Fibroblast of skin of left quadriceps (primary cell): ENCODE measurements around the gene SERPINB6.
"Not testable (repeated sequence)": the region's sequence is repeated elsewhere in the genome, so short reads cannot be mapped to it uniquely, and the experiment has no call there.

ENCODE experiments used
- DNase-seq, 2 experiments: peaks; one replicate each; pipeline ENCODE4 v3.0.0-alpha.2; 2013; ENCODE audit warnings: low read depth in 2 of 2

Gene SERPINB6

GRCh38 chr6:2958776-2959175 lies 12.6 kb downstream of the SERPINB6 start:
- DNase-seq: no peak

DNA sequence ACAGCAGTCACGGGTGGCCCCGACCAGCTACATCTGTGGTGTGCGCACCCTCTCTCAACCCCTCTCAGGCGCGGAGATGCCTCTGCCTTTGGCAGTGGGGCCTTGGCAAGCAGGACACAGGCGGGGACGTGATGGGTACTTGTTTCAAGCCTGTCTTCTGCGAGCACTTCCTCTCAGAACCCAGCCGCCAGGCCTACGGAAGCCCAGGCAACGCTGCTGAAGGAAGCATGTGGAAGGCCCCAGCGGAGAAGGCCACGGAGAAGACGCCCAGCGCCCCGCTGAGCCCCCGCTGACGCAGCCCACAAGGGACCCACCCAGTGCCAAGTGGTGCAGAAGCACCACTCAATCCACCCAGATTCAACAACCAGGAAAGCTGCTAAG lies 13.0 kb downstream of the SERPINB6 start:
- no peak for DNase-seq

GRCh38 chr6:2957696-2958330 lies 13.6 kb downstream of the SERPINB6 start:
- DNase-seq: no peak

- no peak for DNase-seq
These were observed 14.3 kb downstream of the SERPINB6 start for GRCh38 chr6:2956930-2957685.

GRCh38 chr6:2953098-2953497 lies 18.3 kb downstream of the SERPINB6 start:
- DNase-seq: no peak

GRCh38 chr6:2952557-2953095 lies 18.7 kb downstream of the SERPINB6 start:
- peak; percentile 80 to 81 for DNase-seq

DNA sequence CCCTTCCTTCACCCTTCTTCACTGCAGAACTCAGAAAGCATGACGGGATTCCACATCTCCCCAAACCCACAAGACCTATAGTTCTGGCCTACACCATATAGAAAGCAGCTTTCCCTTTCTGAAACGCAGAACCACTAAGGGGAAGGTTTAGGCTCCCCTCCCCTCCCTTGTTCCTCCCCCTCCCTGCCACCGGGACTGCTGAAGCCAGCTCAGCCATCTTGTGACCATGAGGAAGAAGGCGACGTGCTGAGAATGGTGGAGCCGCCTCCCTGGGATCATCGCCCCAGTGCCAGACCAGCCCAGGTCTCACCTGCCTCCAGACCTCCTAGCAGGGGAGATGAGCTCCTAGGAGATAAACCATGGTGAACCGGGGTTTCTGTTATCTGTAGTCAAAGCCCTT lies 19.6 kb downstream of the SERPINB6 start:
- DNase-seq: no peak

DNA sequence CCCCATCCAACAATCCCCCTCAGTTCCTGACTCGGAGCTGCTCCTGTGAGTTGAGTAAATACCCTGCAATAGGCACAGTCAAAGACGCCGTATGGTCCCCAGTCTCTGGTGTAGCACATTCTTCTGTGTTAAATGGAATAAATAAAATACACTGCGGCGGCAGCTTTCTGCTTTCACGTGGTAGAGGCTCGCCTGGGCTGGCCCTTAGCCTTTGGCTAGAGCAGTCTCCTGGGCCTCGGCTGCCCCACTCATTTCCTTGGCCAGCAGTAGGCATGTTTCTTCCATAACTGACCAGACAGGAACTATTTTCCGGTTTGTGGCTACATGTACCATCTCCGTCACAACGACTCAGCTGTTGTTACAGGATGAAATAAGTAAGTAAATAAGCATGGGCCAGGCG lies 20.7 kb downstream of the SERPINB6 start:
- no peak for DNase-seq

GRCh38 chr6:2949536-2950083 lies 21.8 kb downstream of the SERPINB6 start:
- no peak for DNase-seq

- no peak for DNase-seq
These were observed 22.2 kb downstream of the SERPINB6 start for GRCh38 chr6:2949121-2949520.

GRCh38 chr6:2948228-2949025 lies 22.9 kb downstream of the SERPINB6 start:
- no peak for DNase-seq

GRCh38 chr6:2947445-2947844 lies 23.9 kb downstream of the SERPINB6 start:
- DNase-seq: no peak

DNA sequence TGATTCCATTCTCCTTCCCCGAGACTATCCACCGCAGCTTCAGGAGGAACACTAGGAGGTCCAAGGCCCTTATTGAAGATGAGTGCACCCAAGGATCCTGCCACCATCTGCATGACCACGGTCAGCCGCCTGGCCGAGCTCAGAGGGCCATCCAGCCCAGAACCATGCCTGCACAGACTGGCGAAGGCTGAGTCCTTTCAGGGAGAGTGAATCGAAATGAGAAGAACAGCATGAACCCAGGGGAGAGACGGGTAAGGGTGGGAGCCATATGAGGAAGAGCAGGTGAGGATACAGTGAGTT lies 26.3 kb downstream of the SERPINB6 start:
- DNase-seq: no peak

DNA sequence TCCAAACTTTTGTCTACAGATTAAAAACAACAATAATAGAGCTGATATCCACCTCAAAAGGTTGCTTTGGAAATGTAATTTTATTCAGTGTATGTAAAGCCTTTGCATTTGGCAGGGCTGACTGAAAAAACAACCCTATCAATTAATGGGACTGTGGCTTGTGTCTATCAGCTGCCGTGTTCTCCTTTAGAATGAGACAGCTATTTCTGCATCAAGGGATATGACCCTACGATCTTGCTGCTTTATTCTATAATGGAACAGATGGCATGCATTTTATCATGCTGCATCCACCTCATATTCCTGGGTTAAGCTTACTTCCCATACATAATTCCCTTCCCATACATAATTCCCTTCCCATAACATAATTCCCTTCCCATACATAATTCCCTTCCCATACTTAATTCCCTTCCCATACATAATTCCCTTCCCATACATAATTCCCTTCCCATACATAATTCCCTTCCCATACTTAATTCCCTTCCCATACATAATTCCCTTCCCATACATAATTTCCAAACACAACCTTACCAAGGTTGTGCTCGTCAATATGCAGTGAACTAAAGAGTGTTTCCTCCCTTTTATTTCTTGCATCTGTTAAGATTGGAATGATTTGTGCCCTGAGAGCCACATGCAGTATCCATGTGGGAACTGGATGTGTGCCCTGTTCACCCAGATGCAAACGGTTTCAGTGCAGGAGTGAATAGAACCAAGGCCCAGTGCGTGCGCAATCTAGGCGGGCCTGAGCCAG lies 26.8 kb downstream of the SERPINB6 start:
- no peak for DNase-seq

GRCh38 chr6:2943564-2943955 lies 27.8 kb downstream of the SERPINB6 start:
- DNase-seq: no peak

DNA sequence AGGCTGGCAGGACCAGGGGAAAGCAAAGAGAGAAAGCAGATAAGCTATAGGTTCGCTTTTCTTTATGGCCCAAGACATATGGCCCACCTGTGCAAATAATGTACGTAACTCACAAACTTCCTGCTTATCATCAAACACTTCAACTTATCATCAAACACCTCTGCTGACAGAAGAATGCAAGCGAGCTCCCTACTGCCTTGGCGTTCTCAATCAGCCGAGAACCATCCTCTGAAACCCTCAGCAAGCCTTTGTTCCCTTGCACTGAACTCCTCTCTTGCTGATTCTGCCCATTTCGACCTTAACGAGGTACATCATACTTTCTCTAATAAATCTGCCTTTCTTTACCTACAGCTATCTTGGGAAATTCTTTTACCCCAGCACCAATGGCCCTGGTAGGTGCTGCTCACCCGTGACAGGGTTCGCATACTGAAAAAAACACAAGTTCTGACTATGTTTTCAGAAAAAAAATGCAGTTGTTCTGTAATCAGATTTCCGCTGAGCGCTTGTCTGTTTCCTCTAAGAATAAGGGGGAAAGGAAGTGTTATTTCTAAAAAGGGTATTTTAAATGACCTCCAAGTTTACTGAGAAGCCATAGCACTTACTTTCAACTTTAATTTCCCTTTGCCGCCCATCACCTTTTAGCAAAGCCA lies 28.3 kb downstream of the SERPINB6 start:
- DNase-seq: no peak

GRCh38 chr6:2942116-2942515 lies 29.3 kb downstream of the SERPINB6 start:
- DNase-seq: not testable (repeated sequence)

- no peak for DNase-seq
These were observed 30.5 kb downstream of the SERPINB6 start for GRCh38 chr6:2940851-2941250.

DNA sequence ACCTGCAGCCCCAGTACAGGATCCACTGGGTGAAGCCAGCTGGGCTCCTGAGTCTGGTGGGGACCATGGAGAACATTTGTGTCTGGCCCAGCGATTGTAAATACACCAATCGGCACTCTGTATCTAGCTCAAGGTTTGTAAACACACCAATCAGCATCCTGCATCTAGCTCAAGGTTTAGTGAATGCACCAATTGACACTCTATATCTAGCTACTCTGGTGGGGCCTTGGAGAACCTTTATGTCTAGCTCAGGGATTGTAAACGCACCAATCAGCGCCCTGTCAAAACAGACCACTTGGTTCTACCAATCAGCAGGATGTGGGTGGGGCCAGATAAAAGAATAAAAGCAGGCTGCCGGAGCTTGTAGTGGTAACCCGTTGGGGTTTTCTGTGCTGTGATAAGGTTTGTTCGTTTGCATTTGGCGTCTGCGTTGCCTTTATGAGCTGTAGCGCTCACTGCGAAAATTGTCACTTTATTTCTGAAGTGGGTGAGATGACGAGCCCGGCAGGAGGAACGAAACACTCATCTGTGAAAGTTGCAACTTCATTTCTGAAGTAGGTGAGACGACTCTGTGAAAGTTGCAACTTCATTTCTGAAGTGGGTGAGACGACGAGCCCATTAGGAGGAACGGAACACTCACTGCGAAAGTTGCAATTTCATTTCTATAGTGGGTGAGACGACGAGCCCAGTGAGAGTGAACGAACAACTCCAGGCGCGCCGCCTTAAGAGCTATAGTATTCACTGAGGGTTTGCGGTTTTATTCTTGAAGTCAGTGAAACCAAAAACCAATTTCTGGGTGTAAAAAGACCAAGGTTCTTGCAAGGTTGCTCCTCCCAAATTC lies 31.1 kb downstream of the SERPINB6 start:
- no peak for DNase-seq

DNA sequence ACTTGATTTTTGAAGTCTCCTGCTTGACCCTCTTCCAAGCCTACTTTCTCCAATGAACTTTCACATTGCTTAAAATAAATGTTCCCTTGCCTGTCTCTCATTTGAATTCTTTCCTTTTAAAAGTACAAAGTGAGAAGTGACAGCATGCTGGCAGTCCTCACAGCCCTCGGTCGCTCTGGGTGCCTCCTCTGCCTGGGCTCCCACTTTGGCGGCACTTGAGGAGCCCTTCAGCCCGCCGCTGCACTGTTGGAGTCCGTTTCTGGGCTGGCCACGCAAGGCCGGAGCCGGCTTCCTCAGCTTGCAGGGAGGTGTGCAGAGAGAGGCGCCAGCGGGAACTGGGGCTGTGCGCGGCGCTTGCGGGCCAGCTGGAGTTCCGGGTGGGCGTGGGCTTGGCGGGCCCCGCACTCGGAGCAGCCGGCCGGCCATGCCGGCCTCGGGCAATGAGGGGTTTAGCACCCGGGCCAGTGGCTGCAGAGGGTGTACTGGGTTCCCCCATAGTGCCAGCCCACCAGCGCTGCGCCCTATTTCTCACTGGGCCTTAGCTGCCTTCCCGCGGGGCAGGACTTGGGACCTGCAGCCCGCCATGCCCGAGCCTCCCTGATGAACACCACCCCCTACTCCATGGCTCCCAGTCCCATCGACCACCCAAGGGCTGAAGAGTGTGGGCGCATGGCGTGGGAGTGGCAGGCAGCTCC lies 31.9 kb downstream of the SERPINB6 start:
- no peak for DNase-seq
